ENCODE results near the gene SLC9A8. TPM values are rescaled to one million over a fixed set of nuclear protein-coding genes. Genes with fewer than 3 reads are reported as not detected.

The SLC9A8 gene
- total and polyA plus RNA-seq, 2 of the 4 experiments (the other 2 are of a cell fraction), result 4.1 to 5.0 TPM

DNA sequence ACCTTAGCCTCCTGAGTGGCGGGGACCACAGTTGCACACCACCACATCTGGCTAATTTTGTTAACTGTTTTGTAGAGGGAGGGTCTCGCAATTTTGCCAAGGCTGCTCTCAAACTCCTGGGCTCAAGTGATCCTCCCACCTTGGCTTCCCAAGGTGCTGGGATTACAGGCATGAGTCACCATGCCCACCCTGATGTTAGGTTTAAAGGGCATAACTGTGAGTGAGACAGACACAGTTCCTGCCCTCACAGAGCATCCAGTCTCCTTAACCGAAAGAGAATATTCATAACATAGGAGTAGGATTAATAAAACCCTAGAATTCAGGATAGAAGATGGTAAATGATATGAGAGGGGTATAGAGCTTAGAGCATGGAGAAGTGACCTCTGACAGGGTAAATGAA, 105.8 kb downstream of the SLC9A8 start:
- ATAC-seq (ENCODE audit: low read depth), result no peak
- Histone ChIP-seq H3K9me1 (ENCODE audit: insufficient read depth, low read length) (peaks cover 3% of the 10 kb centered on the region; the same call in 1 of the 2 replicates), H3K14ac (replicated peaks; ENCODE audit: low read depth, low read length) (no peak overlapping the region), H3K56ac (ENCODE audit: extremely low read depth, insufficient read depth, low read length) (no peak overlapping the region), H3K4me1 (ENCODE audit: control insufficient read depth, insufficient read depth, low read length) (peaks cover 9% of the 10 kb centered on the region), H3K4ac (ENCODE audit: low read depth, low read length) (no peak overlapping the region), H2AFZ (replicated peaks; ENCODE audit: low read length, poor library complexity) (no peak overlapping the region), H3K79me1 (ENCODE audit: low read depth in 1 of 2, low read length in 2 of 2) (peaks cover 5 to 24% of the 10 kb centered on the region in 2 experiments; a peak in 2 of 4 replicates), H3K4me2 (ENCODE audit: low read depth, low read length) (no peak overlapping the region), H4K91ac (ENCODE audit: insufficient read depth, low read depth, low read length) (no peak overlapping the region), H3K18ac (ENCODE audit: low read depth, low read length) (no peak overlapping the region), H3K4me3 (ENCODE audit: insufficient read depth, low read depth, low read length) (no peak overlapping the region), H2BK20ac (ENCODE audit: low read depth, low read length) (no peak overlapping the region), H3K36me3 (ENCODE audit: control insufficient read depth, insufficient read depth, low read length) (no peaks in the 10 kb centered on the region), H3K9me3 (ENCODE audit: control insufficient read depth, insufficient read depth, low read length) (no peaks in the 10 kb centered on the region), H3K27ac (ENCODE audit: insufficient read depth, low read length) (no peak overlapping the region), H3K23ac (ENCODE audit: low read depth, low read length) (no peak overlapping the region), H2BK15ac (ENCODE audit: low read depth, low read length) (no peak overlapping the region), H3K27me3 (ENCODE audit: control insufficient read depth, insufficient read depth, low read length) (no peaks in the 10 kb centered on the region), H2AK5ac (ENCODE audit: low read depth, low read length) (no peak overlapping the region), H4K20me1 (ENCODE audit: insufficient read depth, low read length) (peaks cover 11% of the 10 kb centered on the region; the same call in 1 of the 2 replicates), H2AK9ac (replicated peaks; ENCODE audit: low read depth, low read length, poor library complexity) (no peak overlapping the region), H2BK120ac (ENCODE audit: low read depth, low read length) (no peak overlapping the region), H3K9ac (ENCODE audit: low read depth, low read length) (no peak overlapping the region), H4K5ac (ENCODE audit: low read depth, low read length) (no peak overlapping the region), H2BK5ac (ENCODE audit: low read depth, low read length, poor library complexity, severe bottlenecking) (no peak overlapping the region), H4K8ac (ENCODE audit: low read depth in 2 of 2, low read length in 2 of 2) (no peak overlapping the region)
- intact Hi-C loops (cut with micrococcal nuclease) (no loop called here), in situ Hi-C loops (cut with MboI; ENCODE audit: low sequenced_read_pairs) (no loop called here), dilution Hi-C loops (cut with HindIII; ENCODE audit: low sequenced_read_pairs, unreplicated experiment) (no loop called here)
- DNase-seq, result no peak
- TF ChIP-seq CEBPB (IDR thresholded peaks at IDR 0.05; ENCODE audit: low read depth, low read length) (no peak), USF2 (IDR thresholded peaks at IDR 0.05; ENCODE audit: low read depth, low read length) (no peak), FOS (IDR thresholded peaks at IDR 0.05; ENCODE audit: low read depth, low read length) (no peak), MAZ (IDR thresholded peaks at IDR 0.05; ENCODE audit: borderline replicate concordance, low read depth, low read length) (no peak), MXI1 (IDR thresholded peaks at IDR 0.05; ENCODE audit: borderline replicate concordance, low read depth, low read length) (no peak), RFX5 (IDR thresholded peaks at IDR 0.05; ENCODE audit: low read depth, low read length) (no peak), MAFK (IDR thresholded peaks at IDR 0.05; ENCODE audit: low read depth, low read length) (no peak), RCOR1 (IDR thresholded peaks at IDR 0.05; ENCODE audit: insufficient replicate concordance, low read length) (no peak), CTCF (conservative IDR thresholded peaks at IDR 0.05; ENCODE audit: low read depth, low read length) (no peak), RAD21 (IDR thresholded peaks at IDR 0.05; ENCODE audit: low read length) (no peak), BHLHE40 (IDR thresholded peaks at IDR 0.05; ENCODE audit: low read depth, low read length) (no peak), NFE2L2 (IDR thresholded peaks at IDR 0.05; ENCODE audit: low read depth, low read length) (no peak), CHD1 (IDR thresholded peaks at IDR 0.05; ENCODE audit: low read depth, low read length) (no peak), POLR2A (IDR thresholded peaks at IDR 0.05; ENCODE audit: low read depth, low read length) (no peak), SMC3 (IDR thresholded peaks at IDR 0.05; ENCODE audit: low read depth, low read length) (no peak)
- TF ChIP-seq, protein P1, sequence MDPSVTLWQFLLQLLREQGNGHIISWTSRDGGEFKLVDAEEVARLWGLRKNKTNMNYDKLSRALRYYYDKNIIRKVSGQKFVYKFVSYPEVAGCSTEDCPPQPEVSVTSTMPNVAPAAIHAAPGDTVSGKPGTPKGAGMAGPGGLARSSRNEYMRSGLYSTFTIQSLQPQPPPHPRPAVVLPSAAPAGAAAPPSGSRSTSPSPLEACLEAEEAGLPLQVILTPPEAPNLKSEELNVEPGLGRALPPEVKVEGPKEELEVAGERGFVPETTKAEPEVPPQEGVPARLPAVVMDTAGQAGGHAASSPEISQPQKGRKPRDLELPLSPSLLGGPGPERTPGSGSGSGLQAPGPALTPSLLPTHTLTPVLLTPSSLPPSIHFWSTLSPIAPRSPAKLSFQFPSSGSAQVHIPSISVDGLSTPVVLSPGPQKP (IDR thresholded peaks at IDR 0.05; ENCODE audit: borderline replicate concordance, low read depth, low read length), result no peak
- no TSS peak for BruUV-seq (replicated peaks)
- ChIA-PET CTCF (no interaction called here), POLR2A (ENCODE audit: unreplicated experiment) (no interaction called here)
- WGBS, 2 experiments (ENCODE audit: extremely low coverage in 2 of 2, insufficient read length in 1 of 2), result no CpG with 5 or more reads among the region's 3 CpGs
